ENCODE results near the gene PRKCSH. TPM values are rescaled to one million over a fixed set of nuclear protein-coding genes. Genes with fewer than 3 reads are reported as not detected.

Gene PRKCSH
- total RNA-seq, 1 donor from 2014 or later: 405 TPM

- FAIRE-seq (no peak), DNase-seq (ENCODE audit: low read depth) (no peak)
- no peaks in the 10 kb centered on the region for H3K36me3 ChIP-seq (ENCODE audit: insufficient read depth, low read length)
- H3K27me3 Mint-ChIP-seq (ENCODE audit: low read depth, unreplicated experiment): no peaks in the 10 kb centered on the region
- no peak overlapping the region for H3K27ac Mint-ChIP-seq (ENCODE audit: unreplicated experiment)
- no peaks in the 10 kb centered on the region for H3K9me3 Mint-ChIP-seq (ENCODE audit: unreplicated experiment)
- no peak overlapping the region for H3K4me3 ChIP-seq (ENCODE audit: insufficient read depth, low read depth, low read length)
- H3K27me3 ChIP-seq (ENCODE audit: insufficient read depth, low read length): no peaks in the 10 kb centered on the region
- TF ChIP-seq CTCF (IDR thresholded peaks at IDR 0.05; ENCODE audit: insufficient read depth, low read depth, low read length) (no peak), EZH2 (IDR thresholded peaks at IDR 0.05; ENCODE audit: insufficient read depth, low read length) (no peak)
- no peak overlapping the region for H3K27ac ChIP-seq (ENCODE audit: low read depth, low read length)
- H4K20me1 ChIP-seq (ENCODE audit: insufficient read depth, low read length): peaks cover 13% of the 10 kb centered on the region
- peaks cover 7% of the 10 kb centered on the region for H3K36me3 Mint-ChIP-seq (ENCODE audit: low read depth, unreplicated experiment)
- H3K4me2 ChIP-seq (ENCODE audit: low read length): no peak overlapping the region
- no peak overlapping the region for H3K4me3 Mint-ChIP-seq (ENCODE audit: unreplicated experiment)
- no peaks in the 10 kb centered on the region for H3K79me2 ChIP-seq (ENCODE audit: insufficient read depth, low read length)
- H3K4me1 Mint-ChIP-seq (ENCODE audit: low read depth, unreplicated experiment): peaks cover 3% of the 10 kb centered on the region
- no peaks in the 10 kb centered on the region for H3K4me1 ChIP-seq (ENCODE audit: insufficient read depth, low read length)
- H3K9me3 ChIP-seq (ENCODE audit: insufficient read depth, low read depth, low read length): no peaks in the 10 kb centered on the region
- H2AFZ ChIP-seq (ENCODE audit: low read depth, low read length): no peak overlapping the region
- H3K9ac ChIP-seq (ENCODE audit: low read length): no peak overlapping the region
Measured at GRCh38 chr19:11495885-11496284, 60.5 kb downstream of the PRKCSH start.

- Histone ChIP-seq H4K20me1 (ENCODE audit: insufficient read depth, low read length) (peaks cover 13% of the 10 kb centered on the region), H3K4me1 (ENCODE audit: insufficient read depth, low read length) (no peaks in the 10 kb centered on the region), H3K4me3 (ENCODE audit: insufficient read depth, low read depth, low read length) (no peak overlapping the region), H3K4me2 (ENCODE audit: low read length) (no peak overlapping the region), H3K27ac (ENCODE audit: low read depth, low read length) (no peak overlapping the region), H3K9ac (ENCODE audit: low read length) (no peak overlapping the region), H3K27me3 (ENCODE audit: insufficient read depth, low read length) (no peaks in the 10 kb centered on the region), H3K36me3 (ENCODE audit: insufficient read depth, low read length) (no peaks in the 10 kb centered on the region), H2AFZ (ENCODE audit: low read depth, low read length) (no peak overlapping the region), H3K79me2 (ENCODE audit: insufficient read depth, low read length) (no peaks in the 10 kb centered on the region), H3K9me3 (ENCODE audit: insufficient read depth, low read depth, low read length) (no peaks in the 10 kb centered on the region)
- no peaks in the 10 kb centered on the region for H3K9me3 Mint-ChIP-seq (ENCODE audit: unreplicated experiment)
- H3K27me3 Mint-ChIP-seq (ENCODE audit: low read depth, unreplicated experiment): no peaks in the 10 kb centered on the region
- H3K4me3 Mint-ChIP-seq (ENCODE audit: unreplicated experiment): no peak overlapping the region
- TF ChIP-seq CTCF (IDR thresholded peaks at IDR 0.05; ENCODE audit: insufficient read depth, low read depth, low read length) (peak; percentile 59), EZH2 (IDR thresholded peaks at IDR 0.05; ENCODE audit: insufficient read depth, low read length) (no peak)
- H3K4me1 Mint-ChIP-seq (ENCODE audit: low read depth, unreplicated experiment): peaks cover 3% of the 10 kb centered on the region
- no peak for FAIRE-seq
- H3K27ac Mint-ChIP-seq (ENCODE audit: unreplicated experiment): no peak overlapping the region
- peak; percentile 57 for DNase-seq (ENCODE audit: low read depth)
- peaks cover 11% of the 10 kb centered on the region for H3K36me3 Mint-ChIP-seq (ENCODE audit: low read depth, unreplicated experiment)
Measured at GRCh38 chr19:11496391-11497163, 61.1 kb downstream of the PRKCSH start.

- Mint-ChIP-seq H3K4me3 (ENCODE audit: unreplicated experiment) (no peak overlapping the region), H3K27ac (ENCODE audit: unreplicated experiment) (no peak overlapping the region), H3K9me3 (ENCODE audit: unreplicated experiment) (no peaks in the 10 kb centered on the region), H3K4me1 (ENCODE audit: low read depth, unreplicated experiment) (peaks cover 3% of the 10 kb centered on the region), H3K36me3 (ENCODE audit: low read depth, unreplicated experiment) (peaks cover 8% of the 10 kb centered on the region), H3K27me3 (ENCODE audit: low read depth, unreplicated experiment) (no peaks in the 10 kb centered on the region)
- no peak overlapping the region for H2AFZ ChIP-seq (ENCODE audit: low read depth, low read length)
- FAIRE-seq: no peak
- H3K4me3 ChIP-seq (ENCODE audit: insufficient read depth, low read depth, low read length): no peak overlapping the region
- H3K36me3 ChIP-seq (ENCODE audit: insufficient read depth, low read length): no peaks in the 10 kb centered on the region
- no peak for TF ChIP-seq EZH2 (IDR thresholded peaks at IDR 0.05; ENCODE audit: insufficient read depth, low read length)
- no peak for TF ChIP-seq CTCF (IDR thresholded peaks at IDR 0.05; ENCODE audit: insufficient read depth, low read depth, low read length)
- no peak overlapping the region for H3K4me2 ChIP-seq (ENCODE audit: low read length)
- DNase-seq (ENCODE audit: low read depth): no peak
- no peak overlapping the region for H3K27ac ChIP-seq (ENCODE audit: low read depth, low read length)
- no peaks in the 10 kb centered on the region for H3K27me3 ChIP-seq (ENCODE audit: insufficient read depth, low read length)
- no peaks in the 10 kb centered on the region for H3K9me3 ChIP-seq (ENCODE audit: insufficient read depth, low read depth, low read length)
- H3K9ac ChIP-seq (ENCODE audit: low read length): no peak overlapping the region
- H4K20me1 ChIP-seq (ENCODE audit: insufficient read depth, low read length): peaks cover 13% of the 10 kb centered on the region
- H3K4me1 ChIP-seq (ENCODE audit: insufficient read depth, low read length): no peaks in the 10 kb centered on the region
- H3K79me2 ChIP-seq (ENCODE audit: insufficient read depth, low read length): no peaks in the 10 kb centered on the region
Measured at GRCh38 chr19:11499220-11499726, 63.8 kb downstream of the PRKCSH start.

Measured in astrocyte (in vitro differentiated cells and primary cell).